Karpas-422 (cell line): ENCODE results near the gene THSD4. TPM values are rescaled to one million over a fixed set of nuclear protein-coding genes. Genes with fewer than 3 reads are reported as not detected.

Source experiments
- DNase-seq: peaks from one replicate; pipeline ENCODE4 v3.0.0-alpha.2; 2015
- H2AFZ ChIP-seq: fragments of 200-600 bp; sonication (generic); 2 replicates; pipeline ENCODE4 v1.6.1; 2014; ENCODE audit warnings: antibody characterized with exemption, low read length, mixed read lengths
- H3K27ac ChIP-seq: fragments of 200-600 bp; sonication (generic); 2 replicates; pipeline ENCODE4 v1.5.1; 2014; ENCODE audit warnings: mild to moderate bottlenecking, low read length, moderate library complexity
- H3K27me3 ChIP-seq: fragments of 200-600 bp; sonication (generic); 2 replicates; pipeline ENCODE4 v1.6.1; 2014; ENCODE audit warnings: low read length, mixed read lengths
- H3K36me3 ChIP-seq: fragments of 200-600 bp; sonication (generic); 2 replicates; pipeline ENCODE4 v1.6.1; 2014; ENCODE audit warnings: low read length, mixed read lengths; ENCODE audit not compliant: insufficient read depth
- H3K4me1 ChIP-seq: fragments of 200-600 bp; sonication (generic); 2 replicates; pipeline ENCODE4 v1.6.1; 2014; ENCODE audit warnings: mild to moderate bottlenecking, low read length, mixed read lengths
- H3K4me2 ChIP-seq: fragments of 200-600 bp; sonication (generic); 2 replicates; pipeline ENCODE4 v1.6.1; 2014; ENCODE audit warnings: low read length, low read depth, mild to moderate bottlenecking; ENCODE audit not compliant: poor library complexity, severe bottlenecking
- H3K4me3 ChIP-seq: fragments of 200-600 bp; sonication (generic); 2 replicates; pipeline ENCODE4 v1.5.1; 2014; ENCODE audit warnings: mild to moderate bottlenecking, antibody characterized with exemption, low read length, mixed read lengths
- H3K79me2 ChIP-seq: fragments of 200-600 bp; sonication (generic); 2 replicates; pipeline ENCODE4 v1.6.1; 2014; ENCODE audit warnings: mild to moderate bottlenecking, low read length, mixed read lengths
- H3K9ac ChIP-seq: fragments of 200-600 bp; sonication (generic); 2 replicates; pipeline ENCODE4 v1.6.0; 2014; ENCODE audit warnings: low read length
- H3K9me2 ChIP-seq: fragments of 200-600 bp; sonication (generic), shearing (Covaris generic); replicated peaks from 2 replicates; pipeline ENCODE4 v1.6.0; 2014; ENCODE audit warnings: mild to moderate bottlenecking, low read length, moderate library complexity; ENCODE audit not compliant: insufficient read depth
- H3K9me3 ChIP-seq: fragments of 300-700, 200-600 bp; sonication (generic); 2 replicates; pipeline ENCODE4 v1.6.1; 2014; ENCODE audit warnings: low read length, mixed read lengths
- H4K20me1 ChIP-seq: fragments of 200-600 bp; sonication (generic); 2 replicates; pipeline ENCODE4 v1.6.1; 2014; ENCODE audit warnings: mild to moderate bottlenecking, antibody characterized with exemption, low read length, low read depth; ENCODE audit not compliant: insufficient read depth
- total RNA-seq: library from RNA; depleted of rRNA; stranded (reverse); fragments of >200 nt; shearing (Covaris generic); gene quantifications from 2 replicates; pipeline ENCODE4 v1.2.3, GENCODE V29; 2014; ENCODE audit warnings: low replicate concordance

THSD4 gene
- total RNA-seq, 1 experiment from 2014 or later: 0.11 TPM

DNA sequence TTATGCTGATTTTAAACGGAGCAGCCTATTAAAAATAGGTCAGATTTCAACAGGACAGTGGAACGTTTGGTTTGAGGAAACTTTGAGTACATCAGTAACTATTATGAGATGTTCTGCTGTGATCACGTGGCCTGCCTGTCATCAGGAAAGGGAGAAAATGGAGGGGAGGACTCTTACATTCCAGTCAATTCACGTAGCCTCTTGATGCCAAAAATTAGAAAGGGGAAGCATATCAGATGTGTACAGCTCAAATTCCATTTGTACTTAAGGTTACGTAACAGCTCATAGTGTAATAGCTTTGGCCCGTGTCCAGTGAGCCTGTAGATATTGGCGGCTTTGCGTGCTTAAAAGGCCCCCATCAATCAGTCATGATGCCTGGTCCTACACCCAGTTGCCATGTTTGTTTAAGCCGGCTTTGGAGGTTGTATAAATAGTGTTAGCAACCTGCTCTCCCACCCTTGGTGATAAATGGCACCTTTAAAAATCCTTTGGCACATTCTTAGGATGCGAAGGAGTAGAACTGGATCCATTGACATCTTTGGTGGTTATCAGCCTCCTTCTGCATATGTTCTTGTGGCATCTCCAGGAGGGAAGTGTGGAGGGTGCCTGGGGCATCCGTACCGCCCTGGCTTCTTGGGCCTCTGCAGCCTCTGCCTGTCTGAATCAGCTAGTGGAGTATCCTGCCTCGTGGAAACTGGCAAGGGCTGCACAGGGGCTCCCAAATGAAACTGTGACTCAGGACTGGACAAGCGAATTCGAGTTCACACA is 163.9 kb downstream of the THSD4 start:
- Histone ChIP-seq H4K20me1 (no peaks in the 10 kb centered on the region), H3K9me3 (no peaks in the 10 kb centered on the region), H3K4me3 (no peak overlapping the region), H3K9ac (no peak overlapping the region), H3K4me2 (no peak overlapping the region), H3K36me3 (no peaks in the 10 kb centered on the region), H3K4me1 (no peaks in the 10 kb centered on the region), H3K27ac (no peak overlapping the region), H3K79me2 (no peaks in the 10 kb centered on the region), H2AFZ (no peak overlapping the region), H3K9me2 (no peaks in the 10 kb centered on the region), H3K27me3 (no peaks in the 10 kb centered on the region)
- no peak for DNase-seq

- no peak overlapping the region for H3K27ac ChIP-seq
- no peaks in the 10 kb centered on the region for H3K9me3 ChIP-seq
- DNase-seq: no peak
- no peaks in the 10 kb centered on the region for H3K36me3 ChIP-seq
- H2AFZ ChIP-seq: no peak overlapping the region
- no peaks in the 10 kb centered on the region for H3K9me2 ChIP-seq
- no peaks in the 10 kb centered on the region for H4K20me1 ChIP-seq
- no peaks in the 10 kb centered on the region for H3K4me1 ChIP-seq
- H3K79me2 ChIP-seq: no peaks in the 10 kb centered on the region
- no peak overlapping the region for H3K9ac ChIP-seq
- H3K4me3 ChIP-seq: no peak overlapping the region
- H3K27me3 ChIP-seq: no peaks in the 10 kb centered on the region
- H3K4me2 ChIP-seq: no peak overlapping the region
Measured at GRCh38 chr15:71279757-71280141, 164.5 kb downstream of the THSD4 start.

- Histone ChIP-seq H3K4me2 (no peak overlapping the region), H3K9me2 (no peaks in the 10 kb centered on the region), H3K4me3 (no peak overlapping the region), H3K9me3 (no peaks in the 10 kb centered on the region), H2AFZ (no peak overlapping the region), H3K36me3 (no peaks in the 10 kb centered on the region), H4K20me1 (no peaks in the 10 kb centered on the region), H3K27ac (no peak overlapping the region), H3K9ac (no peak overlapping the region), H3K79me2 (no peaks in the 10 kb centered on the region), H3K4me1 (no peaks in the 10 kb centered on the region), H3K27me3 (no peaks in the 10 kb centered on the region)
- DNase-seq: no peak
Measured at GRCh38 chr15:71280206-71280605, 164.9 kb downstream of the THSD4 start.

DNA sequence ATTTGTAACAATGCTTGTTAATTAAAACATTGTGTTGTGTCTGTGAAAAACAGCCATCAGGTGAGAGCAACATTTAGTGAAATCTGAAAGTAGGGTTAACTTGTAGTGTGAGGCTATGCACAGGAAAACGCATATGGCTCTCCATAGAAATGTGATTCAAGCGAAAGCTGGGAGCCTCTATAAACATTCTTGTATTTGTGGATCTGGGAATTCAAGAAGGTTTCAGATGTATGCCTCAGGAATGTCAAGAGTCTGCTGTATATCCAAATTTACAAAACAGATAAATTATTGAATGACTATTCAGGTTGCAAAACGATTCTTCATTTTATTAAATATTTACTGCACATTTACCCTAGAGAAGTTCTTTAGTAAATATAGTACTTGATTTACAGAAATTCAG is 166.0 kb downstream of the THSD4 start:
- no peaks in the 10 kb centered on the region for H3K9me3 ChIP-seq
- H2AFZ ChIP-seq: no peak overlapping the region
- H3K36me3 ChIP-seq: no peaks in the 10 kb centered on the region
- no peaks in the 10 kb centered on the region for H4K20me1 ChIP-seq
- no peak for DNase-seq
- no peaks in the 10 kb centered on the region for H3K79me2 ChIP-seq
- H3K4me1 ChIP-seq: no peaks in the 10 kb centered on the region
- H3K4me3 ChIP-seq: no peak overlapping the region
- no peaks in the 10 kb centered on the region for H3K27me3 ChIP-seq
- no peak overlapping the region for H3K9ac ChIP-seq
- no peak overlapping the region for H3K27ac ChIP-seq
- no peaks in the 10 kb centered on the region for H3K9me2 ChIP-seq
- H3K4me2 ChIP-seq: no peak overlapping the region

DNA sequence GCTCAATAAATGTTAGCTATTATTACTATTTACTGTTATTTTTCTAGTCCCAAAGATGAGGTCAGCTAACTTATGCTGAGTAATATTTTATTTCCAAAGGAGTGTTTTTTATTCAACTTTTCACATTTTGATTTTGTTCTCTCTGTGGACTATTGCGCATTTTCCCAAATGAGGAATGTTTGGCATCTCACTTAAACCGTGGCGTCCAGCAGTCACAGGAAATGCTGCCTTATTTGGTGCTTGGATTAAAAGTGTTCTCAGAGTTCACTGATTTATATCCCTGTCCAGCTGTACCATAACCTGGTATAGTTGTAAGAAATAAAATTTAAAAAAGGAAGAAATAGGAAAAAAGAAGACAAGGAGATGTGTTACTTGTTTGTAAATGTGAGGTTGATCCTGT is 166.8 kb downstream of the THSD4 start:
- no peak overlapping the region for H3K27ac ChIP-seq
- no peaks in the 10 kb centered on the region for H3K4me1 ChIP-seq
- H3K36me3 ChIP-seq: no peaks in the 10 kb centered on the region
- H3K9me3 ChIP-seq: no peaks in the 10 kb centered on the region
- no peak overlapping the region for H2AFZ ChIP-seq
- no peak for DNase-seq
- no peaks in the 10 kb centered on the region for H4K20me1 ChIP-seq
- H3K9ac ChIP-seq: no peak overlapping the region
- no peak overlapping the region for H3K4me3 ChIP-seq
- H3K27me3 ChIP-seq: no peaks in the 10 kb centered on the region
- no peak overlapping the region for H3K4me2 ChIP-seq
- no peaks in the 10 kb centered on the region for H3K79me2 ChIP-seq
- no peaks in the 10 kb centered on the region for H3K9me2 ChIP-seq

DNA sequence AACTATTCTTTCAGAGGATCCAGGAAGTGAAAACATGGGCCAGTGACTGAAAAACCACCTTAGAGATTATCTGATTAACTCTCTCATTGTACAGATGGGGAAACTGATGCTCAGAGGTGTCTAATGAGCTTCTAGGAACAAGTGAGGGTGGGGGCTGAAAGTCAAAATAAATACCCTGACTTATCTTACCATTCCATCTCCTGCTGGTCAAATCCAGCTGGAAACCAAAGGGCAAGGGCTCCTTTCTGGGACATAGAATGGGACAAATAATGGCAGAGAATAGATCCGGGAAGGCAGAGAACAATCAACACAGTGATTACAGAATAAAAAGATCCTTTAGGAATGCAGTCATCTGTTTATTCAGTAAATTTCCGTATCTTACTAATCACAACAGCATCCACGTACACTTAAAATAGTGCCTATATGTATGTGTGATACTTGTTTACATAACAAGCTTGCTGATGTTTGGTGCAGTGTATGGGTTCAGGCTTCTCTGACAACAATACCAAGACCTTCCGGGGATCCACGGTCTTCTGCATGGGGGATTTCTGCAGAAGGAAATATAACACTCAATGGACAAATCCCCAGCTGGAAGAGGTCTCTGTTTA is 173.2 kb downstream of the THSD4 start:
- Histone ChIP-seq H3K9me3 (no peaks in the 10 kb centered on the region), H3K9ac (no peak overlapping the region), H3K4me2 (no peak overlapping the region), H4K20me1 (no peaks in the 10 kb centered on the region), H3K4me1 (no peaks in the 10 kb centered on the region), H3K79me2 (no peaks in the 10 kb centered on the region), H2AFZ (no peak overlapping the region), H3K9me2 (no peaks in the 10 kb centered on the region), H3K27ac (no peak overlapping the region), H3K27me3 (no peaks in the 10 kb centered on the region), H3K36me3 (no peaks in the 10 kb centered on the region), H3K4me3 (no peak overlapping the region)
- no peak for DNase-seq

GRCh38 chr15:71290002-71290401 is 174.7 kb downstream of the THSD4 start:
- Histone ChIP-seq H3K27ac (no peak overlapping the region), H3K9me2 (no peaks in the 10 kb centered on the region), H3K4me3 (no peak overlapping the region), H4K20me1 (no peaks in the 10 kb centered on the region), H3K79me2 (no peaks in the 10 kb centered on the region), H3K9me3 (no peaks in the 10 kb centered on the region), H3K4me2 (no peak overlapping the region), H3K9ac (no peak overlapping the region), H2AFZ (no peak overlapping the region), H3K27me3 (no peaks in the 10 kb centered on the region), H3K4me1 (no peaks in the 10 kb centered on the region), H3K36me3 (no peaks in the 10 kb centered on the region)
- DNase-seq: no peak

GRCh38 chr15:71290881-71291635 is 175.8 kb downstream of the THSD4 start:
- no peaks in the 10 kb centered on the region for H3K27me3 ChIP-seq
- no peak overlapping the region for H3K27ac ChIP-seq
- H2AFZ ChIP-seq: no peak overlapping the region
- H3K36me3 ChIP-seq: no peaks in the 10 kb centered on the region
- no peaks in the 10 kb centered on the region for H3K9me2 ChIP-seq
- no peaks in the 10 kb centered on the region for H3K4me1 ChIP-seq
- H4K20me1 ChIP-seq: no peaks in the 10 kb centered on the region
- H3K4me3 ChIP-seq: no peak overlapping the region
- no peaks in the 10 kb centered on the region for H3K79me2 ChIP-seq
- H3K4me2 ChIP-seq: no peak overlapping the region
- no peaks in the 10 kb centered on the region for H3K9me3 ChIP-seq
- no peak overlapping the region for H3K9ac ChIP-seq
- peak; percentile 19 for DNase-seq
